H1 (cell line): ENCODE data around the gene OGDH.
A peak's percentile ranks its signal among the peaks of the same experiment; 100 is the strongest.

Source experiments
- BRCA1 ChIP-seq: IDR thresholded peaks from 2 replicates; pipeline ENCODE4 v1.6.1; 2012; ENCODE audit warnings: low read depth, low read length, improper control_type of control experiment
- CTCF ChIP-seq, 3 experiments: IDR thresholded peaks; 1 replicate in 2 of 3; 2 replicates in 1 of 3; pipeline versions ENCODE4 v1.5.1 to v1.6.1; 2011; ENCODE audit warnings: low read length in 3 of 3, mild to moderate bottlenecking in 3 of 3, inconsistent platforms in 2 of 3, low read depth in 1 of 3, moderate library complexity in 1 of 3; ENCODE audit not compliant: insufficient read depth in 1 of 3; ENCODE audit errors: control extremely low read depth in 1 of 3
- EP300 ChIP-seq, 2 experiments: IDR thresholded peaks; 1 replicate in 1 of 2; 2 replicates in 1 of 2; pipeline ENCODE4 v1.6.1; 2011 to 2012; ENCODE audit warnings: low read depth in 2 of 2, low read length in 2 of 2, mild to moderate bottlenecking in 2 of 2, borderline replicate concordance in 1 of 2, inconsistent platforms in 1 of 2, moderate library complexity in 1 of 2
- EZH2 ChIP-seq: fragments of 200-600 bp; sonication (generic); IDR thresholded peaks from 2 replicates; pipeline ENCODE4 v1.7.1; 2012; ENCODE audit warnings: low read depth, mild to moderate bottlenecking, moderate library complexity, low read length, inconsistent platforms; ENCODE audit not compliant: severe bottlenecking
- GABPA ChIP-seq: IDR thresholded peaks from 2 replicates; pipeline ENCODE4 v1.6.1; 2011; ENCODE audit warnings: mild to moderate bottlenecking, low read length, moderate library complexity, borderline replicate concordance; ENCODE audit not compliant: insufficient read depth
- HDAC6 ChIP-seq: IDR thresholded peaks from one replicate; pipeline ENCODE4 v1.7.1; 2012; ENCODE audit warnings: low read depth, mild to moderate bottlenecking, inconsistent platforms, low read length, moderate library complexity
- JUND ChIP-seq: IDR thresholded peaks from 2 replicates; pipeline ENCODE4 v1.6.1; 2011; ENCODE audit warnings: mild to moderate bottlenecking, improper control_type of control experiment, low read length
- PHF8 ChIP-seq: fragments of 200-600 bp; sonication (generic); conservative IDR thresholded peaks from 2 replicates; pipeline ENCODE4 v1.7.1; 2012; ENCODE audit warnings: low read depth, mild to moderate bottlenecking, inconsistent platforms, low read length, moderate library complexity
- SRF ChIP-seq: IDR thresholded peaks from 2 replicates; pipeline ENCODE4 v1.6.1; 2011; ENCODE audit warnings: mild to moderate bottlenecking, low read depth, low read length, moderate library complexity
- TAF1 ChIP-seq: IDR thresholded peaks from 2 replicates; pipeline ENCODE4 v1.6.1; 2011; ENCODE audit warnings: mild to moderate bottlenecking, low read depth, low read length
- TBP ChIP-seq: IDR thresholded peaks from 2 replicates; pipeline ENCODE4 v1.6.1; 2011; ENCODE audit warnings: low read depth, low read length, improper control_type of control experiment
- YY1 ChIP-seq: IDR thresholded peaks from 2 replicates; pipeline ENCODE4 v1.6.1; 2011; ENCODE audit warnings: low read depth, mild to moderate bottlenecking, low read length

GRCh38 chr7:44581879-44582603 lies 24.4 kb upstream of the OGDH start, which contains the start of gene TMED4:
- TF ChIP-seq EP300 (IDR thresholded peaks at IDR 0.05; ENCODE audit: borderline replicate concordance in 1 of 2, low read depth in 2 of 2, low read length in 2 of 2) (no peak), EZH2 (no peak), TAF1 (peak; percentile 91), CTCF (IDR thresholded peaks at IDR 0.05; ENCODE audit: control extremely low read depth in 1 of 3, insufficient read depth in 1 of 3, low read depth in 1 of 3, low read length in 3 of 3) (no peak), BRCA1 (no peak), SRF (no peak), PHF8 (peak; percentile 57; the same call in 1 of the 2 replicates), TBP (peak; percentile 61), YY1 (peak; percentile 9; the same call in 1 of the 2 replicates), HDAC6 (no peak), JUND (no peak), GABPA (no peak)
